Measurements from ENCODE around the gene CDH23. TPM values are rescaled to one million over a fixed set of nuclear protein-coding genes. Genes with fewer than 3 reads are reported as not detected.

CDH23 gene
- polyA plus RNA-seq, 5 donors: 2.3 to 3.6 (median 3.1) TPM

DNA sequence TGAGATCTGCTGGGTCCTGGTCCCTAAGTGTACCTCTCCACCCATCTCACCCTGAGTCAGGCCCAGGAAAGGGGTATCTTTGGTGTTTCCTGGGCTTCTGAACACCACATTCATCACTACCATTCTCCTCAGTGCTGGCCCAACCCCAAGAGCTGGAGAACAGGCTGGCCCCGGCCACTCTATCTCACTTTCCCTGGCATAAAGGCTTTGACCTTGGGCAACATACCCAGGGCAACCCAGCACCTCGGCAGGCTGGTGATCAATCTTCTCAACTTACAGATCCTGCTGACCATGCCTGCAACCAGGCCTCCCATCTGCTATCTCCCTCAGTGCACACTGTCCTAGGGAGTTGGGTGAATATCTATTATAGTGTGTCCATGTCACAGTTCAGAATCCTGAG is 374.5 kb downstream of the CDH23 start:
- no peak for DNase-seq

DNA sequence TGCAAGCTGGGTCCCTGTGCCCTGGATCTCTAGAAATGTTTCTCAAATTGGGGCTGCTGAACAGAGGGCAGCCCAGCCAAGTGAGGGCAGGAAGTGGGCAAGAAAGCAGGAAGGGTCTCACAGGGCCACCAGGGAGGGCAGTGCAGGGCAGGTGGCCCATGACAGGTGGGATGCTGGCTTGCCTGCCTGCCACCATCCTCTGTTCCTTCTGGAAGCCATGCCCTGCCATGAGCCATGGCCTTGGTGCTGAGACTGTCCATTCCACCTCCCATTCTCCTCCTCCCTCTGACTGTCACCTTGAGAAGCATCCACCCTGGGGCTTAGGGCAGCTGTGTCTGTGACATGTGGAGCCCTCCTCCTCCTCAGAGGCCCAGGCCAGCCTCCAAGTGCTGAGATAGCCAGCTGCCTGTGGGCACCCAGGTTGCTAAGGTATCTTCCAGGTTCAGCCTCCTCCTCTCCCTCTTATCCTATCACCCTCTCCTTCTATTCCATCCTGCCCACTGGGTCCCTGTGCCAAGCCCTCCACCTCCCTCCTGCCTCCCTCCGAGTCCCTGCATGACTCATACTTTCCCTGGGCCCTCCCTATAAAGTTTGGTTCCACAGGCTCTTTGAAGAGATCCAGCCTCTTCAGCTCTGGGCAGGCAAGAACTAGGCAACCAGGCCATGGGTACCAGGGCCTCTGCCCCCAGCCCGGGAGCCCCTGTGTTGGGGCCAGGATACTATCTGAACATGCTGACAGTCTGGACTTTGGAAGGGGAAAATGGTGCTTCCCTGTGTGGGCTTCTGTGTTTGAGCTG is 375.3 kb downstream of the CDH23 start:
- DNase-seq: no peak

DNA sequence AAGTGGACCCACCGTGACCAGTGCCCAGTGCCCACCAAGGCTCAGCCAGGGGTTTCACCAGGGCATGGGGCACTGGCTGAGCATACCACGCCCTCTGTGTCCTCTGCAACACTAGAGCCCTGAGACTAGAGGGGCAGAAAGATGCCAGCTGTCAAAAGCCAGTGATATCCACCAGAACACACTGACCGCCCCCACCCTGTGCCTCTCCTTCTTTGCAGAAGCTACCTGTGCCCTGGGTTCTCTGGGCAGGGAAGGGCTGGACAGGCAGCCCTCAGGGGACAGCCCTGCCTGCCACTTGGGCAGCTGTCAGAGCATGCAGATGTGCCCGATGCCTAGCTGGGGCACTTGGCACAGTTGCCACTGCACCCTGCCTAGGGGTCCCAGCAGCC is 376.1 kb downstream of the CDH23 start:
- no peak for DNase-seq

DNA sequence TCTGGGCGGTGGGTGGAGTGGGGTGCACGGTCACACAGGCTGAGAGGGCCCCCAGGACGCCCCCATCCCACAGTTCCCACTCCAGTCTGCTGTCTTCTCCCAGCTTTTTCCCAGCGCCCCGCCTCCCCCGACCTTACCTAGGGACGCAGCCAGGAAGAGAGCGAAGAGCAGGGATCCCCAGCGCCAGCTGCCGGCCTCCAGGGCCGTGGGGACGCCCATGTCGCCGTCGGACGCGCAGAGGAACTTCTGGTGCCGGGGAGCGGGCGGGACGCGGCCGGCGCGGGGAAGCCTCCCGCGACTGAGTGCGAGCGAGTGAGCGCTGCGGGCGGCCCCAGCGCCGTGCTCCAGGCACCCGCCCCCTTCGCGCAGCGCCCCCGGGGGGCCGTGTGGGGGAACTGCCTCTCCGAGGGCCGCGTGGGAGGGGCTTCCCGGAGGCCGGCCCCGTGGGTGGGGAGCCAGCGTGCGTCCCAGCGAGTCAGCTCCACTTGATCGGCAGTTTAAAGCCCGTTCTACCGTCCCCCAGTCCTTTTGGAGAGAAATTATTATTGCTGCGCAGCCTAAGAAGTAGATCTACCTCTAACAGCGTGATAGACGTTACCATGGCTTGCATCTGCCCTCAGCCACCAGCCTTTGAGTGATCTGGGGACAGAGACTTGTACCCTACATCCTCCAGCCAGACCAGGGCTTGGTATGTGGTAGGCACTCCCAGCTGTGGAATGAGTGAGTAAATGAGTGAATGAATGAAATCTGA is 376.7 kb downstream of the CDH23 start, which contains the start of gene VSIR:
Gene VSIR (minus strand): TSS at position 300 of the 751 bp plus-strand sequence. CDS start 81 bp downstream, at position 219.
- DNase-seq: peak; percentile 77 to 78

DNA sequence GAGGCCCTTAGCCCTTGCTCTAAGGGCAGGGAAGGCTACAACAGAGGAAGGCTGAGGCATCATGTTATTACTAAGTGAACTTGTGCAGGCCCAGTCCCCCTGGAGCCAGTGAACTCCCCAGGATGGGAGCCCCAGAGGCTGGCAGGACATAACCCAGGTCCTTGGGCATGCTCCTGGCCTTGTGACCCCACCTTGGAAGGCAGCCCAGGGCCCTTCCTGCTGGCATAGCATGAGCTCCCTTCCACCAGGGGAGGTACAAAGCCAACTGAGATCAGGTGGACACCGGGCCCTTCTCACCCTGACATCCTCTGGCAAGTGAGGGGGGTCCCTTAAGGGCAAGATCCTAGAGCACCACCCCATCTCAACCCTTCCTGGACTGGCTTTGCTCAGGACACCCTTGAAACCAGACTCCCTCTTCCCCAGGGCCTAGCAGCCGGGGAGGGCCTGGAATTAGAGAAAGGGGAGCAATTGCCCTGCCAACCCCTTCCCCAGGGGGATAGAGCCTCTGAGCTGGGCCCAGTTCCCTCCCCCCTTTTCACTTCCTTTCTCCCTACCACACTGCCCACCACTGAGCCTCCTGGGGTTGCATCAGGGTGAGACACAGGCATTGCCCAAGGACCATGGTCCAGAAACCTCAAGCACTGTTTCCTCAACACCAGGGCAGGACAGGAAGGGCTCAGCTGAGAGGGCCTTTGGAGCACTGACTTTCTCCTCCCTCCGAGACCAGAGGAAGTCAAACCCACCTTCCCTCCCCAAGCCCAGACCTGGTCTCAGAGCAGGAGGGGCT is 378.4 kb downstream of the CDH23 start:
- DNase-seq: no peak

DNA sequence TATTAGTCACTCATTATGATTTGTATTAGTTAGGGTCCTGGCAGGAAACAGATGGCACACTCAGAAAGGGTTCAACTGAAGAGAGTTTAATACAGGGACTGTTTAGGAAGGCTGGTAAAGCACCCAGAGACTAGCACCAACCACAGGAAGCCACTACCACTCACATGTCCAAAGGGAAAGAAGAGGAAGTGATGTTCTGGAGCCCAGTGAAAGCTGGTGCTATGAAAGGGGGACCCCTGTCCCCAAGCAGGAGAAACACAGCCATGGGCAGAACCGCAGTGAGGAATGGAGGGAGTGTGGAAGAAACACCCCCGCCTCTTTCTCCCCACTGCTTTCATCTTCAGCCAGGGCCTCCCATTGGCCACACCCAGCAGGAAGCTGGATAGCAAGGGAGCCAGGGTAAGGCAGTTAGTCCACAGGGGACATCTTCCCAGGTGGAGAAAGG is 379.8 kb downstream of the CDH23 start:
- DNase-seq: no peak

DNA sequence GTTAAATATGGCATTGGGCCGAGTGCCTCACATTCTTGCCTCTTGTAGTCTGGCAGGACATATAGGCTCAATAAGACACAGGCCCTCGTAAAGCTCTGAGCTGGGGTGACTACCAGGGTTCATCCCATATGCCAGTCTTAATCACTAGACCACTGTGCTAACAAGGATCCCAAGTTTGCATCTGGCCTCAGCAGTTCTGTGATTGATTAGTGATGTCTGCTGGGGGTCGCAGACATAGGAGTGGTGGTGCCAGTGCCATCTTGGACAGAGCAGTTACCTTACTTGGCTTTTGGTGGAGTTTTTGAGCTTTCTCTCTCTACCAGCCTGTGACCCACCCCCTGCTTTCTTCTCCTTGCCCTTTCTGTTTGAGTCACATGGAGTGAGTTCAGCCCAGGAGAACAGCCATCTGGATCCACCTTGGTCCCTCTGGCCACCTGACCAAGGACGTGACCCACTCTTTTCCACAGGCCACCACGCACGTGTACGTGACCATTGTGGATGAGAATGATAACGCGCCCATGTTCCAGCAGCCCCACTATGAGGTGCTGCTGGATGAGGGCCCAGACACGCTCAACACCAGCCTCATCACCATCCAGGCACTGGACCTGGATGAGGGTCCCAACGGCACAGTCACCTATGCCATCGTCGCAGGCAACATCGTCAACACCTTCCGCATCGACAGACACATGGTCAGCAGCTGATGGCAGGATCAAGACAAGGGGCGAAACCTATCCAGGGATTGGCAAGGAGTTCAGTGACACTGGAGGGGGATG is 380.7 kb downstream of the CDH23 start:
- no peak for DNase-seq

DNA sequence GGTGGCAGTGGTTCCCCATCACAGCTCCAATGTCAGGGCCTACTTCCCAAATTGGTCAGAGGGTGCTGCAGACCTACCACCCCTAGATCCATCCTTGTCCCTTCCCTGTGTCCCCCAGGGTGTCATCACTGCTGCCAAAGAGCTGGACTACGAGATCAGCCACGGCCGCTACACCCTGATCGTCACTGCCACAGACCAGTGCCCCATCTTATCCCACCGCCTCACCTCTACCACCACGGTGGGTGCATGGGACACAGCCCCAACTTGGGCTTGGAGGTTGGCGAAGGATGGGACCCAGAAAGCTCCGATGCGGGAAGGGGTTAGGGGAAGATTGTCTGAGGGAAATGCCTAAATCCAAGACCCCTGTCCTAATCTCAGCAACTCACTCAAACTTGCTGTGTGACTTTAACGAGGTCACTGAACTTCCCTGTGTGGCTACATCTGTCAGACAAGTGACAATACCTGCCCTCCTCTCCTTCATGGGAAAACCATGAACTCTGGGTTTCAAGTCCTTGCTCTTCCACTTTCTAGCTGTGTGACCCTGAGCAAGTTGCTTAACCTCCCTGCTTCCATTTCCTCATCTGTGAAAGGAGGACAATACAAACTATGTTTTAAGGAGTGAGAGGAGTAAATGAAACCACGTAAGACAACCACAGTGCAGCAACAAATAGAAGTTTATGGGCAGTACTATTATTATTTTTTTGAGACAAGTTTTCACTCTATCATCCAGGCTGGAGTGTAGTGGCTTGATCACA is 381.5 kb downstream of the CDH23 start:
- no peak for DNase-seq

DNA sequence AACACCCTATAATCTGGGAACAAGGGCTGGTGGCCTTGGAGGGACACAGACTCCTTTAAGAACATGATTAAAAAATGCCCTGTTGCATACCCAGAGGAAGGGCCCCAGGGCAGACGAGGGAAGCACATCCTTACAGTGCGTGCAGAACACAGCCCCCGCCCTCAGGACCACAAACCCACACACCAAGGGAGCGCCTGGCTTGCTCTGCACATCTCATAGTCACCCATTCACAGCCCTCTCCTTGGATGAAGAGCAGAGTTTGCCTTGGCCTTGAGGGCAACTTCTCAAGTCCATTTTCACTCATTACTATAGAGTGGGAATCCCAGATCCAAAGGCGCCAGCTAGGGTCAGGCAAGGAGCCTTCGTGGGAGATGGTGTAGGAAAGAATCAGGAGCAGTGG is 382.9 kb downstream of the CDH23 start:
- DNase-seq: no peak

DNA sequence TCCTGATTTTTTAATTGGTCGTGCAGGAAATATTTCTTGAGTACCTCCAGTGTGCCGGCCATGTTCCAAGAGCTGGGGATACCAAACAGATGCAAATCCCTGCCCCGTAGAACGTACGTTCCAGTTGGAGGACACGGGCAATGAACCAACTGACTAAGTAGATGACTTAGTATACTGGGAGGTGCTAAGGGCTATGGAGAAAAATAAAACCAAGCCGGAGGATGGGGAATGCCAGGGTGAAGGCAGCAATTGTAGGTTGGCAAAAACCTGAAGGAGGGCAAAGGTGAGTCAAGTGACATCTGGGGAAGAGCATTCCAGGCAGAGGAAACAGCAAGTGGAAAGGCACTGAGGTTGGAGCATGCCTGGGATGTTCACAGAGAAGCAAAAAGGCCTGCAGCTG is 383.4 kb downstream of the CDH23 start:
- no peak for DNase-seq

DNA sequence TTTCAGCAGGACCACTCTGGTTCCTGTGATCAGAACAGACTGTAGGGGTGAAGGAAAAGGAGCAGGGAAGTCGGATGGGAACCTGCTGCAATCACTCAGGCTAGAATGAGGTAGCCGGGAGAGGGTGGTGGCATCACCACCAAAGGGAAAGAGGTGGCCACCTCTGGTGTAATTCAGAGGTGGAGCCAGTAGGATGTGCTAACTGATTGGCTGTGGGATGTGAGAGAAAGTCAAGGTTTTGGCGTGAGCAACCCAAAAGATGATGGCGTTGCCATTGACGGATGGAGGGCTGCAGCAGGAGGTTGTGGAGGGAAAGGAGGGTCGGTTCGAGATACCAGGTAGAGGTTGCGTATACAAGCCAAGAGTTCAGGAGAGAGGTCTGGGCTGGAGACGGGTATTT is 384.0 kb downstream of the CDH23 start:
- no peak for DNase-seq

DNA sequence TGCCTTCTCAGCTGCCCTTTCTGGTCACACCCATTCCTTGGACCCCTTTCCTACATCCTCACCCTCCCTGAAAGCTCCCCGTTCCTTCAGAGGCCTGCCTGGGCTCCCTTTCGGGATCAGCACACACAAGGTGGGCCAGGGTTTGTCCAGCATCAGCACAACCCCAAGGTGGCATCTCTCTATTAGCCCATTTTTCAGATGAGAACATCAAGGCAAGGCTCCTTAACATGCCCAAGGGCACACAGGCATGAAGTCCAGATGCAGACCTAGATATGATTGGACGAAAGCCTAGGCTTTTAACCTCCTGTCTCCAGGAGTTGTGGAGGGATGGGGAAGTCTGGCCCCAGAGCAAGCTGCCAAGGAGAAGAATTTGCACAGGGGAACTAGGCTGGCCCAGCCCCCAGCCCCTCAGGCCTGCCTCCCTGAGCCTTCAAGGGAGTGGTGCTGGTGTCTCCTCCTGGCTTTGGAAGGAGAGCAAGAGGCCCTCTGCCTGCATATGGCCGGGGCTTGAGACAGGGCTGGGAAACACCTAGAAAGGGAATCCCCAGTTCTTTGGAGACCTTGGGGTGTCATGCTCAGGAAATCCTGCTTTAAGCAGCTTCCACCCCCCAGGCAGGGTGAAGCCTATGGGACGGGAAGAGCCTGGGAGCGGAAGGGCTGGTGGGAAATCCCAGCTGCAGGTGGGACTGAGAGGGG is 385.6 kb downstream of the CDH23 start:
- no peak for DNase-seq

DNA sequence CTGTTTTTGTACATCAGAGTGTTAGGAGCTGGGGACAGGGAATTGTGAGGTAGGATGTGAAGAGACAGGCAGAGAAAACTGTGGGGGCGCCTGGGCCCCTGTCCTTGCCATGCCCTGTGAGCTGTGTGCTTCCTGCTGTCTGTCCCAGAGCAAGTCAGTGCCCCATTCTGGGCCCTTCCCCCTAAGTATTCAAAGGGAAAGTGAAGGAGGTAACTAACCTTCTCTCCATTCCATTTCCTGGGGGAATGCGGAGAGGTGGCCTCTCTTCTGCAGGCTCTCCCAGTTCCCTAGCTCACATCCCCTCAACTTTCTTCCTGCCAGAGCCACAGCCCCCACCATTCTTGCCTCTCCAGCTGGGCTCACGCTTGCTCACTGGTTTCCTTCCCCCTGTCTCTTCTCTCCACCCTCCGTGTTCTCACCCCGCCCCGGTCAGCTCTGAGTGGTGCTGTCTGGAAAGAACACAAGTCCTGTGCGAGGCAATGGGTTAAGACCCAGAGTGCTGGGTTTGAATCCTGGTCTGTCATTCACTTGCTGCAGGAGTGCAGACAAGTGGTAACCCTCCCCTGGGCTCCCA is 386.3 kb downstream of the CDH23 start:
- DNase-seq: no peak

DNA sequence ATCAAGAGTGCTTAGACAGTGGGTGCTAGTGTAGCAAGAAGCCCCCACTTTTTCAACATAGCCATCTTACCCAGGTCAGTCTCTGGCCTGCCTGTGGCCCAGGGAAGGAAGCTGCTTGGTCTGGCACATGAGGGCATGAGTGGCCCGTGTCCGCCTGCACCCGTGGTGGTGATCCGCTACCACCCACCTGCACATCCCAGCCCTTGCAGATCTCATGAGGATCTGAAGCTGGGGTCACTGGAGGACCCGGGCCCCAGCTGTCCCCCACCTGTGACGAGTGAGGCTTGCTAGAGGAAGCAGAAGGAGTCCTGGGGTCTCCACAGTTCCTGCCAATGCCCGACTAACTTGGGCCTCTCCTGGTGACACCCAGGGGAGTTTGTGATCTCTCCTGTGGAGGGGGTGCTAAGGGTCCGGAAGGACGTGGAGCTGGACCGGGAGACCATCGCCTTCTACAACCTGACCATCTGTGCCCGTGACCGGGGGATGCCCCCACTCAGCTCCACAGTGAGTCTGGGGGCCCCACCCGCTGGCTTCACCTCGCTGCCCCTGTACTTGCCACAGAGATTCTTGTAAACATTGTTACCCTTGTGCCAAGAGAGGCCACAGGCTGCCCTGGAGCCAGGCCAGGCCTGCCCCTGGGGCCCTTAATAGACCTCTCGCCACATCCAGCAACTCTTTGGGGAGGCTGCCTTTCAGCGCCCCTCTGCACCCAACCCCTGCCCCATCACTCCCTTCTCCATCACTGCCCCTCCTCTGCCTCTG is 387.4 kb downstream of the CDH23 start:
- DNase-seq: no peak

DNA sequence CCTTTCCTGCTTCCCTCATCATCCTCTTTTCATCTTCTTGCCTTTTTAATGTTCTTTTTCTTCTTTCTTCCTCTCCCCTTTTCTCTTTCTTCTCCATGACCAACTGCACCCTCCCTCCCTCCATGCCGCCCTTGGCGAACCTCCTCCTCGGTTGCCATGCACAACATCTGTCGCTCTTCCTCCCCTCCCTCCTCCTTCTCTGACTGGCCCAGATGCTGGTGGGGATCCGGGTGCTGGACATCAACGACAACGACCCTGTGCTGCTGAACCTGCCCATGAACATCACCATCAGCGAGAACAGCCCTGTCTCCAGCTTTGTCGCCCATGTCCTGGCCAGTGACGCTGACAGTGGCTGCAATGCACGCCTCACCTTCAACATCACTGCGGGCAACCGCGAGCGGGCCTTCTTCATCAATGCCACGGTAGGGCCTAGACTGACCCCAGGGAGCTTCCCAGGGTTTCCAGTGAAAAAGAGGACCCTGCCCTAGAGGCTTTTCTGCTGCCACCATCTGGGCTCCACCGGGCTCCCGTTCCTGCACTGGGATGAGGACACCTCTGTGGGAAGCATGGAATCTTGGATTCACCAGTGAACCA is 388.1 kb downstream of the CDH23 start:
- DNase-seq: no peak

DNA sequence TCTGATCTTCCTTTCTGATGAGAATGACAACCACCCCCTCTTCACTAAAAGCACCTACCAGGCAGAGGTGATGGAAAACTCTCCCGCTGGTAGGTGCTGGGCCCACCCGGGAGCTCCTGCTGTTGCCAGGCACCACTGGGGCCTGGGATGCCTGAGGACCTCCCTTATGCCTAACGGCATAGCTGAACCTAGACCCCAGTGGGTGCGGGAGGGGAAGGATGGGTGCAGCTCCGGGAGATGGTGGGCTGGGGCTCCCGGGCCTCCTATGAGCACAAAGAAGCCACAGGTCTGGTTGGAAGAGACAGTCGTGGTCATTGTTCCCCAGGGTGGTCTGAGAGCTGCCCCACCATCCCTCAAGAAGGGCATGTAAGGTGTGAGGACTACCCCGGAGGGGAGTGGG is 392.2 kb downstream of the CDH23 start:
- DNase-seq: no peak

DNA sequence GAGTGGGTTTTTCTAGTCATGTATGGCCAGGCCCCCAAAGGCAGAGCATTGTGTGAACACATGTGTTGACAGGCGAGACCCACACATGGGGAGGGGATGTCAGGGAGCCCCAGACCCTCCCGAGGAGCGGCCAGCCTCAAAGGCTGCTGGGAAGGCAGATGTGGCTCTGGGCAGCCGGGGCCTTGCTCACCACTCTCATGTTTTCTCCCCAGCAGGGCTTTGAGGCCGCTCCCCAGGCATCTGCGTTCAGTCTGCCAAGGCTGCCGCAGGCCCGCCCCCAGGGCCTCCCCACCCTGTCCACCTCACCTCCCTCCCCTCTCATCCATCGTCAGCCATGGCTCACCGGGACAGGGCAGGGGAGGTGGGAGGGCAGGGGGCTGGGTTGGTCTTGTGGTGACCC is 393.2 kb downstream of the CDH23 start:
- no peak for DNase-seq

DNA sequence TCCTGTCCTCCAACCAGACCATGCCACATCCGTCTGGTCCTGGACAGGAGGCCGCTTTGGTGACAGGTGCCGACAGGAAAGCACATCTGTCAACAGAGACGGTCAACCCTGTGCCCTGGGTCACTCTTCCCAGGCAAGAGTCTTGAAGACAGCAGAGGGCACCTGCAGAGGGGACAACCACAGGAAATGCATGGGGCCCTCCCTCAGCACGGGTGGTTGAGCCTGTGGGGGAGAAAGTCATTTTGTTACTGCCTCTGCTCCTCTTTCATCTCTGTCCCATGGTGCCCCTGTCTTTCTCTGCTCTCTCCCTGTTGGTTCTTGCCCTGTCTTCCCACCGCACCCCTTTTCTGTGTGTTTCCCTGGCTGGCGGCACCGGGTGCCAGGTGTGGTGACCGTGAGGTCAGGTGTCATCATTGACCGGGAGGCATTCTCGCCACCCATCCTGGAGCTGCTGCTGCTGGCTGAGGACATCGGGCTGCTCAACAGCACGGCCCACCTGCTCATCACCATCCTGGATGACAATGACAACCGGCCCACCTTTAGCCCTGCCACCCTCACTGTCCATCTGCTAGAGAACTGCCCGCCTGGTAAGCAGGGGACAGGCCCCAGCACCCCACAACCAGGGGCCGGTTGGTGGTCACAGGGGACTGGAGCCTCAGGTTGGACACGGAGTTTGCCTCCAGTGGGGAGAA is 394.2 kb downstream of the CDH23 start:
- no peak for DNase-seq
